ENCODE measurements around the gene MDFI. TPM values are rescaled to one million over a fixed set of nuclear protein-coding genes. Genes with fewer than 3 reads are reported as not detected.

Gene MDFI
- total RNA-seq (not detected), polyA plus RNA-seq (not detected)

GRCh38 chr6:41638002-41638934, at the start of gene MDFI:
Gene MDFI, plus strand, starts transcription at chr6:41638468. Its CDS starts 282 bp downstream, at chr6:41638750.
- H3K36me3 ChIP-seq (ENCODE audit: insufficient read depth, low read length), result no peaks in the 10 kb centered on the region
- Mint-ChIP-seq H3K27ac (no peak within 1 kb of the TSS), H3K36me3 (no peaks in the 10 kb centered on the region), H3K4me3 (peak within 1 kb of the TSS; percentile 36 to 77 (median 73)), H3K4me1 (peaks cover 0 to 12% (median 4%) of the 10 kb centered on the region in 4 donors), H3K9me3 (no peaks in the 10 kb centered on the region), H3K27me3 (peaks cover 34 to 49% of the 10 kb centered on the region in 2 donors)
- no peak within 1 kb of the TSS for H3K27ac ChIP-seq (ENCODE audit: low read depth, low read length)
- CTCF ChIA-PET (ENCODE audit: partially characterized antibody), result no interaction called here
- no peak within 1 kb of the TSS for H3K4me3 ChIP-seq (ENCODE audit: low read length in 2 of 2)
- H3K9me3 ChIP-seq (ENCODE audit: control insufficient read depth in 1 of 2, low read length in 2 of 2), result no peaks in the 10 kb centered on the region
- peaks cover 8% of the 10 kb centered on the region for H3K4me1 ChIP-seq (ENCODE audit: insufficient read depth, low read length)
- H3K27me3 ChIP-seq (ENCODE audit: insufficient read depth, low read length), result peaks cover 22% of the 10 kb centered on the region
- POLR2A ChIA-PET (ENCODE audit: partially characterized antibody), result no interaction called here
- intact Hi-C loops (cut with micrococcal nuclease), result no loop called here
- DNase-seq, result no peak

- intact Hi-C loops (cut with micrococcal nuclease), result no loop called here
- Histone ChIP-seq H3K4me3 (ENCODE audit: low read length in 2 of 2) (no peak overlapping the region), H3K4me1 (ENCODE audit: insufficient read depth, low read length) (no peaks in the 10 kb centered on the region), H3K27me3 (ENCODE audit: insufficient read depth, low read length) (no peaks in the 10 kb centered on the region), H3K36me3 (ENCODE audit: insufficient read depth, low read length) (peaks cover 4% of the 10 kb centered on the region), H3K9me3 (ENCODE audit: control insufficient read depth in 1 of 2, low read length in 2 of 2) (no peaks in the 10 kb centered on the region), H3K27ac (ENCODE audit: low read depth, low read length) (no peak overlapping the region)
- Mint-ChIP-seq H3K4me3 (no peak overlapping the region), H3K9me3 (no peaks in the 10 kb centered on the region), H3K36me3 (peaks cover 4 to 34% of the 10 kb centered on the region in 2 donors), H3K4me1 (peaks cover 1 to 7% (median 4%) of the 10 kb centered on the region in 4 donors), H3K27me3 (no peaks in the 10 kb centered on the region), H3K27ac (no peak overlapping the region)
- CTCF ChIA-PET (ENCODE audit: partially characterized antibody), result interaction anchor here (0.6 to 10.2 kb wide), 5 partner anchors 14 to 221 kb away, joined by 3 to 167 read pairs (median 6); no protein-coding TSS in a partner anchor
- DNase-seq, result no peak
- POLR2A ChIA-PET (ENCODE audit: partially characterized antibody), result no interaction called here
Observed at GRCh38 chr6:41589223-41589622, 49.0 kb upstream of the MDFI start.

- no peaks in the 10 kb centered on the region for H3K4me1 ChIP-seq (ENCODE audit: insufficient read depth, low read length)
- intact Hi-C loops (cut with micrococcal nuclease), result loop anchor here (5.0 kb wide), 1 partner anchor 43 kb away; the partner anchor contains the start of gene FOXP4
- H3K4me3 ChIP-seq (ENCODE audit: low read length in 2 of 2), result no peak overlapping the region
- no peaks in the 10 kb centered on the region for H3K9me3 ChIP-seq (ENCODE audit: control insufficient read depth in 1 of 2, low read length in 2 of 2)
- Mint-ChIP-seq H3K36me3 (peaks cover 4 to 37% of the 10 kb centered on the region in 2 donors), H3K27me3 (no peaks in the 10 kb centered on the region), H3K4me3 (no peak overlapping the region), H3K4me1 (peaks cover 1 to 7% (median 4%) of the 10 kb centered on the region in 4 donors), H3K9me3 (no peaks in the 10 kb centered on the region), H3K27ac (peak overlapping the region in 1 of 7 donors; percentile 1)
- no peak for DNase-seq
- POLR2A ChIA-PET (ENCODE audit: partially characterized antibody), result no interaction called here
- CTCF ChIA-PET (ENCODE audit: partially characterized antibody), result interaction anchor here (1.4 to 10.2 kb wide), 4 partner anchors 127 to 222 kb away, joined by 3 to 167 read pairs (median 30); no protein-coding TSS in a partner anchor
- no peaks in the 10 kb centered on the region for H3K27me3 ChIP-seq (ENCODE audit: insufficient read depth, low read length)
- no peak overlapping the region for H3K27ac ChIP-seq (ENCODE audit: low read depth, low read length)
- peaks cover 4% of the 10 kb centered on the region for H3K36me3 ChIP-seq (ENCODE audit: insufficient read depth, low read length)
Observed at GRCh38 chr6:41589636-41590622, 48.3 kb upstream of the MDFI start.

- no peaks in the 10 kb centered on the region for H3K9me3 ChIP-seq (ENCODE audit: control insufficient read depth in 1 of 2, low read length in 2 of 2)
- Mint-ChIP-seq H3K27me3 (no peaks in the 10 kb centered on the region), H3K9me3 (no peaks in the 10 kb centered on the region), H3K36me3 (peaks cover 4 to 36% of the 10 kb centered on the region in 2 donors), H3K27ac (no peak overlapping the region), H3K4me3 (no peak overlapping the region), H3K4me1 (peaks cover 0 to 7% (median 2%) of the 10 kb centered on the region in 4 donors)
- intact Hi-C loops (cut with micrococcal nuclease), result loop anchor here (5.0 kb wide), 1 partner anchor 44 kb away; the partner anchor contains the start of gene FOXP4
- H3K27me3 ChIP-seq (ENCODE audit: insufficient read depth, low read length), result no peaks in the 10 kb centered on the region
- ChIA-PET POLR2A (ENCODE audit: partially characterized antibody) (no interaction called here), CTCF (ENCODE audit: partially characterized antibody) (interaction anchor here (0.7 to 10.2 kb wide), 8 partner anchors 9 to 223 kb away, joined by 3 to 167 read pairs (median 6); no protein-coding TSS in a partner anchor)
- H3K27ac ChIP-seq (ENCODE audit: low read depth, low read length), result no peak overlapping the region
- DNase-seq, result no peak
- H3K4me1 ChIP-seq (ENCODE audit: insufficient read depth, low read length), result no peaks in the 10 kb centered on the region
- H3K36me3 ChIP-seq (ENCODE audit: insufficient read depth, low read length), result peaks cover 4% of the 10 kb centered on the region
- no peak overlapping the region for H3K4me3 ChIP-seq (ENCODE audit: low read length in 2 of 2)
Observed at GRCh38 chr6:41591122-41591521, 47.1 kb upstream of the MDFI start.

GRCh38 chr6:41591859-41592502, 46.3 kb upstream of the MDFI start:
- intact Hi-C loops (cut with micrococcal nuclease), result loop anchor here (1.0 to 5.0 kb wide), 4 partner anchors 45 to 223 kb away; partner anchors contain the start of gene FOXP4
- Mint-ChIP-seq H3K4me1 (peaks cover 0 to 7% (median 2%) of the 10 kb centered on the region in 4 donors), H3K27ac (peak overlapping the region in 1 of 7 donors; percentile 74), H3K4me3 (no peak overlapping the region), H3K9me3 (no peaks in the 10 kb centered on the region), H3K27me3 (no peaks in the 10 kb centered on the region), H3K36me3 (peaks cover 9 to 40% of the 10 kb centered on the region in 2 donors)
- Histone ChIP-seq H3K4me1 (ENCODE audit: insufficient read depth, low read length) (no peaks in the 10 kb centered on the region), H3K27me3 (ENCODE audit: insufficient read depth, low read length) (no peaks in the 10 kb centered on the region), H3K4me3 (ENCODE audit: low read length in 2 of 2) (no peak overlapping the region), H3K36me3 (ENCODE audit: insufficient read depth, low read length) (peaks cover 4% of the 10 kb centered on the region), H3K27ac (ENCODE audit: low read depth, low read length) (no peak overlapping the region), H3K9me3 (ENCODE audit: control insufficient read depth in 1 of 2, low read length in 2 of 2) (no peaks in the 10 kb centered on the region)
- ChIA-PET CTCF (ENCODE audit: partially characterized antibody) (interaction anchor here (0.6 to 10.2 kb wide), 9 partner anchors 9 to 224 kb away, joined by 3 to 167 read pairs (median 5); no protein-coding TSS in a partner anchor), POLR2A (ENCODE audit: partially characterized antibody) (interaction anchor here (0.6 kb wide), 1 partner anchor 158 kb away, joined by 4 read pairs; no protein-coding TSS in a partner anchor)
- DNase-seq, result peak; percentile 60 to 75 (median 69)

GRCh38 chr6:41593406-41593805, 44.9 kb upstream of the MDFI start:
- H3K36me3 ChIP-seq (ENCODE audit: insufficient read depth, low read length), result peaks cover 4% of the 10 kb centered on the region
- H3K4me3 ChIP-seq (ENCODE audit: low read length in 2 of 2), result no peak overlapping the region
- Mint-ChIP-seq H3K4me1 (peaks cover 0 to 7% (median 2%) of the 10 kb centered on the region in 4 donors), H3K9me3 (no peaks in the 10 kb centered on the region), H3K27ac (peak overlapping the region in 1 of 7 donors; percentile 8), H3K36me3 (peaks cover 9 to 36% of the 10 kb centered on the region in 2 donors), H3K4me3 (no peak overlapping the region), H3K27me3 (no peaks in the 10 kb centered on the region)
- intact Hi-C loops (cut with micrococcal nuclease), result loop anchor here (5.0 kb wide), 1 partner anchor 46 kb away; the partner anchor contains the start of gene FOXP4
- ChIA-PET CTCF (ENCODE audit: partially characterized antibody) (interaction anchor here (1.3 to 10.2 kb wide), 3 partner anchors 9 to 225 kb away, joined by 5 to 167 read pairs (median 39); no protein-coding TSS in a partner anchor), POLR2A (ENCODE audit: partially characterized antibody) (no interaction called here)
- H3K4me1 ChIP-seq (ENCODE audit: insufficient read depth, low read length), result no peaks in the 10 kb centered on the region
- H3K27ac ChIP-seq (ENCODE audit: low read depth, low read length), result no peak overlapping the region
- no peaks in the 10 kb centered on the region for H3K27me3 ChIP-seq (ENCODE audit: insufficient read depth, low read length)
- no peak for DNase-seq
- no peaks in the 10 kb centered on the region for H3K9me3 ChIP-seq (ENCODE audit: control insufficient read depth in 1 of 2, low read length in 2 of 2)

All from CD4-positive, alpha-beta memory T cell (primary cell).